H1 (cell line): ENCODE data around the gene SRSF6. TPM values are rescaled to one million over a fixed set of nuclear protein-coding genes. Genes with fewer than 3 reads are reported as not detected.

Experiments used
- BACH1 ChIP-seq: IDR thresholded peaks from 2 replicates; pipeline ENCODE4 v1.6.1; 2012; ENCODE audit warnings: low read length, improper control_type of control experiment
- EGR1 ChIP-seq: IDR thresholded peaks from 2 replicates; pipeline ENCODE4 v1.6.1; 2011; ENCODE audit warnings: low read depth, low read length, borderline replicate concordance
- RBBP5 ChIP-seq: IDR thresholded peaks from 2 replicates; pipeline ENCODE4 v1.7.1; 2012; ENCODE audit warnings: low read depth, mild to moderate bottlenecking, inconsistent platforms, low read length, moderate library complexity, borderline replicate concordance
- TBP ChIP-seq: IDR thresholded peaks from 2 replicates; pipeline ENCODE4 v1.6.1; 2011; ENCODE audit warnings: low read depth, low read length, improper control_type of control experiment
- TEAD4 ChIP-seq: IDR thresholded peaks from 2 replicates; pipeline ENCODE4 v1.6.1; 2012; ENCODE audit warnings: low read depth, low read length, inconsistent platforms, mixed read lengths
- ZNF274 ChIP-seq: IDR thresholded peaks from 2 replicates; pipeline ENCODE4 v1.7.0; 2012; ENCODE audit warnings: low read length, borderline replicate concordance; ENCODE audit errors: extremely low read depth
- polyA plus RNA-seq, 7 experiments: library from polyadenylated mRNA; depleted of rRNA in 3 of 7; stranded (reverse) in 5 of 7; unstranded in 2 of 7; fragments of >200 nt in 5 of 7; fragments of 200-250 nt in 2 of 7; gene quantifications; 1 replicate in 5 of 7; 2 replicates in 1 of 7; 4 replicates in 1 of 7; pipeline versions ENCODE4 v1.2.1 to v1.2.3, GENCODE V29; 2011 to 2013; ENCODE audit warnings: missing spikeins in 2 of 7, mixed read lengths in 2 of 7
- total RNA-seq: library from RNA; stranded (reverse); fragmentation: NEBNext Ultra II Directional; extraction: Animal tissue kit (Norgen Biotek cat#: 25700); gene quantifications from 2 replicates; pipeline ENCODE4 v1.2.1, GENCODE V29; 2021
- TF ChIP-seq, protein P1 (sequence below): fragments of 300-600 bp; sonication (generic); IDR thresholded peaks from 2 replicates; pipeline ENCODE4 v1.7.1; 2012; ENCODE audit warnings: low read length, moderate library complexity, mild to moderate bottlenecking, inconsistent platforms; ENCODE audit not compliant: insufficient replicate concordance
- TF ChIP-seq, protein P2 (sequence below): IDR thresholded peaks from 2 replicates; pipeline ENCODE4 v1.6.1; 2012; ENCODE audit warnings: inconsistent platforms

Gene SRSF6
- total and polyA plus RNA-seq, 2 of the 8 experiments (the other 6 are each of a cell fraction or from before 2014, with no cell fraction given) = 48.0 to 171 TPM

DNA sequence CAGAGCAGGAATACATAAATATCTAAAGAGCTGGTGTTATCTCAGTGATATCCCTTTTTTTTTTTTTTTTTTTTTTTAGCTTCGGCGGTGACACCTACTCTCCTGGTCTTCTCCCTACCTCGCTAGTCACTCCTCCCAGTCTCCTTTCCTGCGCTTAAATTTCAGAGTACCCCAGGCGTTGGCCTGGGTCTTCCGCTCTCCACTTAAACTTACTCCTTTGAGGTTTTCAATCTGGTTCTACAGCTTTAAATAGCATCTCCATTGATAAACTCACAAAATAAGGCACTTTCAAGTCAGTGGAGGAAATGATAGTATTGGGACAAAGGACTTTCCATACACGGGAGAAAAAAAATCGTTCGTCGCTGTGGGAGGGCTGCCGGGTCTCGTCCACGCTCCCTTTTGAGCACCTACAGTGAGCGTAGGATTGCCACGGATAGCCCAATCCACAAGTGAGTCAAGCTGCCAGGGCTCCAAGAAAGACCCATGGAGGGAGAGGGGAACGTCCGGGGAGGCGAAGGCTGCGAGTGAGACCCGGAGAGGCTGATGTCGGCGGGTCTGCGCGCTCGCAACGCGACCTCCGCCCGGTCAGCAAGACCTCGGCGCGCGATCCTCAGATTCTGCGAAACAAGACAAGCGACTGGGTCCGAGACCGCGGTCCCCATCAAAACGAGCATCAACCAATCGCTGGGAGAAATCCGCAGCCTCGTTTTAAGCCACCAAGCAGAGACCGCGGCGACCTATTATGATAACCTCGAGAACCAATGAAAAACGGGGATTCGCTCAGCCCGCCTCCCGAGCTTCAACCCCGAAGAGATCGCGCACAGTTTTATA is 672 bp upstream of the SRSF6 start (continued):
- TF ChIP-seq, protein P1, sequence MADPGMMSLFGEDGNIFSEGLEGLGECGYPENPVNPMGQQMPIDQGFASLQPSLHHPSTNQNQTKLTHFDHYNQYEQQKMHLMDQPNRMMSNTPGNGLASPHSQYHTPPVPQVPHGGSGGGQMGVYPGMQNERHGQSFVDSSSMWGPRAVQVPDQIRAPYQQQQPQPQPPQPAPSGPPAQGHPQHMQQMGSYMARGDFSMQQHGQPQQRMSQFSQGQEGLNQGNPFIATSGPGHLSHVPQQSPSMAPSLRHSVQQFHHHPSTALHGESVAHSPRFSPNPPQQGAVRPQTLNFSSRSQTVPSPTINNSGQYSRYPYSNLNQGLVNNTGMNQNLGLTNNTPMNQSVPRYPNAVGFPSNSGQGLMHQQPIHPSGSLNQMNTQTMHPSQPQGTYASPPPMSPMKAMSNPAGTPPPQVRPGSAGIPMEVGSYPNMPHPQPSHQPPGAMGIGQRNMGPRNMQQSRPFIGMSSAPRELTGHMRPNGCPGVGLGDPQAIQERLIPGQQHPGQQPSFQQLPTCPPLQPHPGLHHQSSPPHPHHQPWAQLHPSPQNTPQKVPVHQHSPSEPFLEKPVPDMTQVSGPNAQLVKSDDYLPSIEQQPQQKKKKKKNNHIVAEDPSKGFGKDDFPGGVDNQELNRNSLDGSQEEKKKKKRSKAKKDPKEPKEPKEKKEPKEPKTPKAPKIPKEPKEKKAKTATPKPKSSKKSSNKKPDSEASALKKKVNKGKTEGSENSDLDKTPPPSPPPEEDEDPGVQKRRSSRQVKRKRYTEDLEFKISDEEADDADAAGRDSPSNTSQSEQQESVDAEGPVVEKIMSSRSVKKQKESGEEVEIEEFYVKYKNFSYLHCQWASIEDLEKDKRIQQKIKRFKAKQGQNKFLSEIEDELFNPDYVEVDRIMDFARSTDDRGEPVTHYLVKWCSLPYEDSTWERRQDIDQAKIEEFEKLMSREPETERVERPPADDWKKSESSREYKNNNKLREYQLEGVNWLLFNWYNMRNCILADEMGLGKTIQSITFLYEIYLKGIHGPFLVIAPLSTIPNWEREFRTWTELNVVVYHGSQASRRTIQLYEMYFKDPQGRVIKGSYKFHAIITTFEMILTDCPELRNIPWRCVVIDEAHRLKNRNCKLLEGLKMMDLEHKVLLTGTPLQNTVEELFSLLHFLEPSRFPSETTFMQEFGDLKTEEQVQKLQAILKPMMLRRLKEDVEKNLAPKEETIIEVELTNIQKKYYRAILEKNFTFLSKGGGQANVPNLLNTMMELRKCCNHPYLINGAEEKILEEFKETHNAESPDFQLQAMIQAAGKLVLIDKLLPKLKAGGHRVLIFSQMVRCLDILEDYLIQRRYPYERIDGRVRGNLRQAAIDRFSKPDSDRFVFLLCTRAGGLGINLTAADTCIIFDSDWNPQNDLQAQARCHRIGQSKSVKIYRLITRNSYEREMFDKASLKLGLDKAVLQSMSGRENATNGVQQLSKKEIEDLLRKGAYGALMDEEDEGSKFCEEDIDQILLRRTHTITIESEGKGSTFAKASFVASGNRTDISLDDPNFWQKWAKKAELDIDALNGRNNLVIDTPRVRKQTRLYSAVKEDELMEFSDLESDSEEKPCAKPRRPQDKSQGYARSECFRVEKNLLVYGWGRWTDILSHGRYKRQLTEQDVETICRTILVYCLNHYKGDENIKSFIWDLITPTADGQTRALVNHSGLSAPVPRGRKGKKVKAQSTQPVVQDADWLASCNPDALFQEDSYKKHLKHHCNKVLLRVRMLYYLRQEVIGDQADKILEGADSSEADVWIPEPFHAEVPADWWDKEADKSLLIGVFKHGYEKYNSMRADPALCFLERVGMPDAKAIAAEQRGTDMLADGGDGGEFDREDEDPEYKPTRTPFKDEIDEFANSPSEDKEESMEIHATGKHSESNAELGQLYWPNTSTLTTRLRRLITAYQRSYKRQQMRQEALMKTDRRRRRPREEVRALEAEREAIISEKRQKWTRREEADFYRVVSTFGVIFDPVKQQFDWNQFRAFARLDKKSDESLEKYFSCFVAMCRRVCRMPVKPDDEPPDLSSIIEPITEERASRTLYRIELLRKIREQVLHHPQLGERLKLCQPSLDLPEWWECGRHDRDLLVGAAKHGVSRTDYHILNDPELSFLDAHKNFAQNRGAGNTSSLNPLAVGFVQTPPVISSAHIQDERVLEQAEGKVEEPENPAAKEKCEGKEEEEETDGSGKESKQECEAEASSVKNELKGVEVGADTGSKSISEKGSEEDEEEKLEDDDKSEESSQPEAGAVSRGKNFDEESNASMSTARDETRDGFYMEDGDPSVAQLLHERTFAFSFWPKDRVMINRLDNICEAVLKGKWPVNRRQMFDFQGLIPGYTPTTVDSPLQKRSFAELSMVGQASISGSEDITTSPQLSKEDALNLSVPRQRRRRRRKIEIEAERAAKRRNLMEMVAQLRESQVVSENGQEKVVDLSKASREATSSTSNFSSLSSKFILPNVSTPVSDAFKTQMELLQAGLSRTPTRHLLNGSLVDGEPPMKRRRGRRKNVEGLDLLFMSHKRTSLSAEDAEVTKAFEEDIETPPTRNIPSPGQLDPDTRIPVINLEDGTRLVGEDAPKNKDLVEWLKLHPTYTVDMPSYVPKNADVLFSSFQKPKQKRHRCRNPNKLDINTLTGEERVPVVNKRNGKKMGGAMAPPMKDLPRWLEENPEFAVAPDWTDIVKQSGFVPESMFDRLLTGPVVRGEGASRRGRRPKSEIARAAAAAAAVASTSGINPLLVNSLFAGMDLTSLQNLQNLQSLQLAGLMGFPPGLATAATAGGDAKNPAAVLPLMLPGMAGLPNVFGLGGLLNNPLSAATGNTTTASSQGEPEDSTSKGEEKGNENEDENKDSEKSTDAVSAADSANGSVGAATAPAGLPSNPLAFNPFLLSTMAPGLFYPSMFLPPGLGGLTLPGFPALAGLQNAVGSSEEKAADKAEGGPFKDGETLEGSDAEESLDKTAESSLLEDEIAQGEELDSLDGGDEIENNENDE = no peak
- TF ChIP-seq ZNF274 = no peak
- TF ChIP-seq TEAD4 = no peak
- no peak; the same call in 1 of the 2 replicates for TF ChIP-seq TBP
- TF ChIP-seq RBBP5 = no peak; the same call in 1 of the 2 replicates
- TF ChIP-seq, protein P2, sequence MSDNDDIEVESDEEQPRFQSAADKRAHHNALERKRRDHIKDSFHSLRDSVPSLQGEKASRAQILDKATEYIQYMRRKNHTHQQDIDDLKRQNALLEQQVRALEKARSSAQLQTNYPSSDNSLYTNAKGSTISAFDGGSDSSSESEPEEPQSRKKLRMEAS = no peak; the same call in none of the 2 replicates
- no peak for TF ChIP-seq EGR1
- 0 out of 2 replicates have a peak, but pooled peaks have one; percentile 26 for TF ChIP-seq BACH1
- TF ChIP-seq, all 59 proteins: peak for 8
